Keratinocyte (primary cell): ENCODE measurements around the gene ATP6V0E2. TPM values are rescaled to one million over a fixed set of nuclear protein-coding genes. Genes with fewer than 3 reads are reported as not detected.

Source experiments
- DNase-seq: peaks from one replicate; pipeline ENCODE4 v3.0.0-alpha.2; 2011; ENCODE audit warnings: low read depth, missing footprints, low spot score
- FAIRE-seq: peaks from 2 replicates; lab custom pipeline; 2011; peaks lifted over from hg19 to GRCh38; lab: Jason Lieb, UNC
- H2AFZ ChIP-seq: 2 replicates; pipeline ENCODE4 v1.6.0; 2012; ENCODE audit warnings: low read length, control low read depth, inconsistent platforms; ENCODE audit not compliant: control insufficient read depth
- H3K27ac ChIP-seq: 2 replicates; pipeline ENCODE4 v1.5.1; 2011; ENCODE audit warnings: low read length; ENCODE audit not compliant: control insufficient read depth, insufficient read depth
- H3K27me3 ChIP-seq: 3 replicates; pipeline ENCODE4 v1.6.0; 2011; ENCODE audit warnings: low read length; ENCODE audit not compliant: control insufficient read depth, insufficient read depth; ENCODE audit errors: extremely low read depth
- H3K36me3 ChIP-seq, 2 experiments: 2 replicates in 1 of 2; 3 replicates in 1 of 2; pipeline ENCODE4 v1.5.1; 2011; ENCODE audit warnings: low read length in 2 of 2, mild to moderate bottlenecking in 1 of 2; ENCODE audit not compliant: control insufficient read depth in 2 of 2, insufficient read depth in 2 of 2; ENCODE audit errors: extremely low read depth in 1 of 2
- H3K4me1 ChIP-seq: 3 replicates; pipeline ENCODE4 v1.5.1; 2011; ENCODE audit warnings: low read length; ENCODE audit not compliant: control insufficient read depth, insufficient read depth; ENCODE audit errors: extremely low read depth
- H3K4me2 ChIP-seq: 3 replicates; pipeline ENCODE4 v1.6.0; 2011; ENCODE audit warnings: low read depth, low read length; ENCODE audit not compliant: control insufficient read depth, insufficient read depth; ENCODE audit errors: extremely low read depth
- H3K4me3 ChIP-seq, 3 experiments: fragments of 200-600 bp in 1 of 3; sonication (generic) in 1 of 3; 2 replicates in 2 of 3; 3 replicates in 1 of 3; pipeline ENCODE4 v1.5.1; 2011 to 2016; ENCODE audit warnings: low read length in 3 of 3, mild to moderate bottlenecking in 3 of 3, control low read depth in 2 of 3, inconsistent platforms in 1 of 3, low read depth in 1 of 3, mixed read lengths in 1 of 3, mixed run types in 1 of 3, moderate library complexity in 1 of 3; ENCODE audit not compliant: control insufficient read depth in 2 of 3, insufficient read depth in 2 of 3; ENCODE audit errors: extremely low read depth in 1 of 3
- H3K79me2 ChIP-seq: 2 replicates; pipeline ENCODE4 v1.6.0; 2012; ENCODE audit warnings: low read length; ENCODE audit not compliant: control insufficient read depth, insufficient read depth
- H3K9ac ChIP-seq: 3 replicates; pipeline ENCODE4 v1.6.0; 2011; ENCODE audit warnings: low read length; ENCODE audit not compliant: control insufficient read depth, insufficient read depth; ENCODE audit errors: extremely low read depth
- H3K9me1 ChIP-seq: 3 replicates; pipeline ENCODE4 v1.6.0; 2011; ENCODE audit warnings: low read length; ENCODE audit not compliant: control insufficient read depth, insufficient read depth; ENCODE audit errors: extremely low read depth
- H3K9me3 ChIP-seq: 2 replicates; pipeline ENCODE4 v1.5.1; 2012; ENCODE audit warnings: low read depth, low read length; ENCODE audit not compliant: control insufficient read depth
- H4K20me1 ChIP-seq: 3 replicates; pipeline ENCODE4 v1.6.0; 2011; ENCODE audit warnings: low read length; ENCODE audit not compliant: control insufficient read depth, insufficient read depth; ENCODE audit errors: extremely low read depth
- EZH2 ChIP-seq: IDR thresholded peaks from one replicate; pipeline ENCODE4 v1.6.1; 2012; ENCODE audit warnings: inconsistent platforms, mild to moderate bottlenecking, low read length, moderate library complexity
- dilution Hi-C: fragments of 300-500 bp; cut with MboI; formaldehyde crosslinking; loops from one replicate; pipeline ENCODE4 v1.7.0; 2020; ENCODE audit warnings: low sequenced_read_pairs; ENCODE audit not compliant: extremely low pct_ligation_motif_present
- polyA plus RNA-seq, 5 experiments: library from polyadenylated mRNA; depleted of rRNA in 3 of 5; stranded (reverse) in 3 of 5; stranded (forward) in 1 of 5; unstranded in 1 of 5; fragments of >200 nt; gene quantifications; 1 replicate in 1 of 5; 2 replicates in 3 of 5; 3 replicates in 1 of 5; pipeline versions ENCODE4 v1.2.1 to v1.2.3, GENCODE V29; 2011 to 2012; ENCODE audit warnings: missing spikeins in 2 of 5, low read depth in 1 of 5, low replicate concordance in 1 of 5
- TF ChIP-seq, protein P1 (sequence below), 3 experiments: IDR thresholded peaks in 1 of 3; conservative IDR thresholded peaks in 1 of 3; optimal IDR thresholded peaks in 1 of 3; 2 replicates in 2 of 3; 3 replicates in 1 of 3; pipeline versions ENCODE3 to v1.5.1; 2011; ENCODE audit warnings: low read length in 3 of 3, mild to moderate bottlenecking in 3 of 3, moderate library complexity in 2 of 3, control low read depth in 1 of 3, inconsistent platforms in 1 of 3; ENCODE audit not compliant: insufficient read depth in 2 of 3; ENCODE audit errors: extremely low read depth in 1 of 3

ATP6V0E2 gene
- polyA plus RNA-seq, 1 donor (not counting 4 experiments of a cell fraction or from before 2014, with no cell fraction given), result 5.0 TPM

DNA sequence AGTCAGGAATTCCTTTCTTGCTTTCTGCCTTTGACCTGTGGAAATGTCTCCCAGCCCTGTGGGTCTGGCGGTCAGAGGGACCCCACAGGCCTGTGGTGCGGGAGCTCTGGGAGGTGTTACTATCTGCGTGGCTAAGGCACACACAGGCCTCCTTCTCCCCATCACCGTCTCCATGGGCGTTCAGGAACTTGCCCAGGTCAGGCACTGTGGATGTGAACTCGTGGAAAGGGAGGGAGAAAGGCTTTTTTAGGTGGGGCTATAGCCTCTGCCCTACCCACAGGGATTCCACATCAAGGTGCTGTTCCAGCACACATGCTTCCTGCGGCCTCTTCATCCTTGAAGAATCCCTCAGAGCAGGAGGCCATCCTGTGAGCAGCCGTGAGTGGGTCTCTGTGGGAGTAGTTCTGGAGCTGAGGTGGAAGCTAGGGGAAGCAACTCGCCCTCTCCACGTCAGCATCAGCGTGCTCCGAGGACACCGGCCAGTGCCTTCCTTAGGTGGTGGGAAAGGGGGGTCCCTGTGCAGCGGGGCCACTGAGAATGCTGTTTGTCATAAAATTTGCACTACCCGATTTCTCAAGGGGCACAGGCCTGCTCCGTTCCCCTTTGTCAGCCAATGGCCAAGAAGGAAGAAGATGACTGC is 7.5 kb upstream of the ATP6V0E2 start:
- Histone ChIP-seq H3K4me2 (no peak overlapping the region), H3K36me3 (peaks cover 0 to 6% of the 10 kb centered on the region in 2 experiments), H2AFZ (no peak overlapping the region), H3K27ac (no peak overlapping the region), H3K9me3 (no peaks in the 10 kb centered on the region), H3K4me1 (peaks cover 4% of the 10 kb centered on the region), H3K79me2 (no peaks in the 10 kb centered on the region), H3K9ac (no peak overlapping the region), H3K4me3 (no peak overlapping the region), H3K27me3 (no peaks in the 10 kb centered on the region), H4K20me1 (no peaks in the 10 kb centered on the region), H3K9me1 (no peaks in the 10 kb centered on the region)
- TF ChIP-seq EZH2, result no peak
- TF ChIP-seq, protein P1, sequence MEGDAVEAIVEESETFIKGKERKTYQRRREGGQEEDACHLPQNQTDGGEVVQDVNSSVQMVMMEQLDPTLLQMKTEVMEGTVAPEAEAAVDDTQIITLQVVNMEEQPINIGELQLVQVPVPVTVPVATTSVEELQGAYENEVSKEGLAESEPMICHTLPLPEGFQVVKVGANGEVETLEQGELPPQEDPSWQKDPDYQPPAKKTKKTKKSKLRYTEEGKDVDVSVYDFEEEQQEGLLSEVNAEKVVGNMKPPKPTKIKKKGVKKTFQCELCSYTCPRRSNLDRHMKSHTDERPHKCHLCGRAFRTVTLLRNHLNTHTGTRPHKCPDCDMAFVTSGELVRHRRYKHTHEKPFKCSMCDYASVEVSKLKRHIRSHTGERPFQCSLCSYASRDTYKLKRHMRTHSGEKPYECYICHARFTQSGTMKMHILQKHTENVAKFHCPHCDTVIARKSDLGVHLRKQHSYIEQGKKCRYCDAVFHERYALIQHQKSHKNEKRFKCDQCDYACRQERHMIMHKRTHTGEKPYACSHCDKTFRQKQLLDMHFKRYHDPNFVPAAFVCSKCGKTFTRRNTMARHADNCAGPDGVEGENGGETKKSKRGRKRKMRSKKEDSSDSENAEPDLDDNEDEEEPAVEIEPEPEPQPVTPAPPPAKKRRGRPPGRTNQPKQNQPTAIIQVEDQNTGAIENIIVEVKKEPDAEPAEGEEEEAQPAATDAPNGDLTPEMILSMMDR (optimal IDR thresholded peaks at IDR 0.05 in 1 of 3, IDR thresholded peaks at IDR 0.05 in 1 of 3, conservative IDR thresholded peaks at IDR 0.05 in 1 of 3; ENCODE audit: extremely low read depth in 1 of 3, insufficient read depth in 2 of 3, low read length in 3 of 3), result no peak
- dilution Hi-C loops, result no loop called here
- DNase-seq (no peak), FAIRE-seq (no peak)

DNA sequence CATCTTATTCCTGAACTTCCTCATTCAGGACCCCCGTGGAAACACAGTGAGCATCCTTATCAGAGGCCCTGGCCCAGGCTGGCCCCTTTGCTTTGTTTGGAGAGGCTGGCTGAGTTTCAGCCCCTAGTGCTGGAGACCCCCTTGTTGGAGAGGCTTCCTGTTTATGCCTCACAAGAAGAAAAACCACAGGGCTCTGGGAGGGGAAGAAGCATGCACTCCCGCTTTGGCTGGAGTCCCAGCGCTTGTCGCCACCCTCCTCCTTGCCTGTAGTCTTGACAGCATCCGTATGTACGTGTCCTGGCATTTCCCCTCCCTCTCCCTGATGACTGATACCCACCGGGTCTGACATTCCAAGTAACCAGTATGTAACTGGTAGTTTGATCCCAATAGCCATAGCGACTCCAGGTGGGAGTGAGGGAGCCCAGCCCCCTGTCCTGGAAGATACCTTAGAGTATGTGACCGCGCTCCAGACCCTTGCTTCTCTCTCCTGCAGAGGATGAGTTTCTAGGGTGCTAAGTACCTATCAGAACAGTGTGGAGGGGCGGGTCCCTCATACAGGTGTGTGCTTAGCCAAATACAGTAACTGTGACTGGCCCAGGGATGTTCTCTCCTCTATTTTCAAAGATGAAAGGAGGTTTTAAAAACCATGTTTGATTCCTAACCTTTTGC is 6.9 kb upstream of the ATP6V0E2 start:
- H3K27me3 ChIP-seq, result no peaks in the 10 kb centered on the region
- FAIRE-seq (no peak), DNase-seq (no peak)
- H3K27ac ChIP-seq, result no peak overlapping the region
- H4K20me1 ChIP-seq, result no peaks in the 10 kb centered on the region
- H3K9ac ChIP-seq, result no peak overlapping the region
- no peak overlapping the region for H2AFZ ChIP-seq
- no peaks in the 10 kb centered on the region for H3K9me1 ChIP-seq
- H3K4me3 ChIP-seq, result no peak overlapping the region
- H3K79me2 ChIP-seq, result no peaks in the 10 kb centered on the region
- TF ChIP-seq, protein P1 (optimal IDR thresholded peaks at IDR 0.05 in 1 of 3, IDR thresholded peaks at IDR 0.05 in 1 of 3, conservative IDR thresholded peaks at IDR 0.05 in 1 of 3; ENCODE audit: extremely low read depth in 1 of 3, insufficient read depth in 2 of 3, low read length in 3 of 3), result no peak
- TF ChIP-seq EZH2, result no peak
- H3K4me1 ChIP-seq, result peaks cover 4% of the 10 kb centered on the region
- H3K9me3 ChIP-seq, result no peaks in the 10 kb centered on the region
- no peak overlapping the region for H3K4me2 ChIP-seq
- peaks cover 0 to 6% of the 10 kb centered on the region in 2 experiments for H3K36me3 ChIP-seq
- dilution Hi-C loops, result no loop called here
